K562 (cell line): Measurements from ENCODE around the gene SERF2. TPM values are rescaled to one million over a fixed set of nuclear protein-coding genes. Genes with fewer than 3 reads are reported as not detected.

Source experiments
- ATAC-seq: fragments of 200-7000 bp; cut with Tn5 transposase; 3 replicates; pipeline ENCODE4 v1.9.1; 2020; ENCODE audit warnings: moderate library complexity
- BruUV-seq: library from RNA; stranded (reverse); fragments of 400-500 nt; replicated peaks from 2 replicates; lab custom pipeline; 2021; lab: Mats Ljungman, UMichigan
- CTCF ChIA-PET: fragments of 300-600 bp; formaldehyde crosslinking; extraction: SDS; loops from one replicate; lab custom pipeline; 2021; ENCODE audit warnings: low intra/inter-chr PET ratio; lab: Yijun Ruan, JAX
- POLR2A ChIA-PET: fragments of 300-600, 350-650 bp; sonication (Branson Sonifier 250); formaldehyde crosslinking; extraction: SDS; loops from one replicate; lab custom pipeline; 2021; ENCODE audit warnings: antibody characterized with exemption, inconsistent platforms; lab: Yijun Ruan, JAX
- DNase-seq, 4 experiments: peaks; one replicate each; pipeline versions ENCODE4 v3.0.0 to v3.0.0-alpha.2; 2011 to 2018; ENCODE audit warnings: low spot score in 3 of 4, mixed read lengths in 3 of 4; ENCODE audit errors: extremely low read depth in 1 of 4
- FAIRE-seq: peaks from 2 replicates; lab custom pipeline; 2011; peaks lifted over from hg19 to GRCh38; lab: Jason Lieb, UNC
- H2AFZ ChIP-seq: 2 replicates; pipeline ENCODE4 v1.6.0; 2011; ENCODE audit warnings: low read depth, low read length, control low read depth, inconsistent platforms
- H3K27ac ChIP-seq: fragments of 200-600 bp; 3 replicates; pipeline ENCODE4 v1.8.0; 2011; ENCODE audit warnings: low read depth, mild to moderate bottlenecking, control low read depth, inconsistent platforms, low read length, moderate library complexity, mixed read lengths; ENCODE audit errors: extremely low read depth
- H3K27me3 ChIP-seq, 2 experiments: fragments of 300-600 bp in 1 of 2; 2 replicates in 1 of 2; 3 replicates in 1 of 2; pipeline versions ENCODE4 v1.6.0 to v1.8.0; 2011; ENCODE audit warnings: inconsistent platforms in 2 of 2, low read length in 2 of 2, mild to moderate bottlenecking in 1 of 2, mixed read lengths in 1 of 2, moderate library complexity in 1 of 2; ENCODE audit not compliant: control insufficient read depth in 2 of 2, insufficient read depth in 2 of 2
- H3K36me3 ChIP-seq: fragments of 300-600 bp; 3 replicates; pipeline ENCODE4 v1.8.0; 2011; ENCODE audit warnings: mild to moderate bottlenecking, low read length, inconsistent platforms; ENCODE audit not compliant: control insufficient read depth, insufficient read depth
- H3K4me1 ChIP-seq, 2 experiments: fragments of 200-600 bp in 1 of 2; replicated peaks in 1 of 2; 2 replicates in 1 of 2; 3 replicates in 1 of 2; pipeline versions ENCODE4 v1.5.1 to v1.8.0; 2011; ENCODE audit warnings: inconsistent platforms in 2 of 2, low read length in 2 of 2, mild to moderate bottlenecking in 1 of 2, mixed read lengths in 1 of 2, moderate library complexity in 1 of 2; ENCODE audit not compliant: control insufficient read depth in 2 of 2, insufficient read depth in 2 of 2
- H3K4me2 ChIP-seq: 2 replicates; pipeline ENCODE4 v1.6.1; 2011; ENCODE audit warnings: low read length, control low read depth, inconsistent platforms, mixed read lengths; ENCODE audit not compliant: insufficient read depth
- H3K4me3 ChIP-seq: fragments of 200-600 bp; sonication (generic), shearing (Covaris generic); 2 replicates; pipeline ENCODE4 v1.5.1; 2016; ENCODE audit warnings: control low read depth, inconsistent platforms
- H3K79me2 ChIP-seq: fragments of 200-600 bp; 3 replicates; pipeline ENCODE4 v1.8.0; 2011; ENCODE audit warnings: low read length, inconsistent platforms; ENCODE audit not compliant: control insufficient read depth, insufficient read depth
- H3K9ac ChIP-seq, 2 experiments: 2 replicates each; pipeline versions ENCODE4 v1.6.0 to v1.6.1; 2011; ENCODE audit warnings: low read depth in 2 of 2, low read length in 2 of 2, control low read depth in 1 of 2, inconsistent platforms in 1 of 2, mild to moderate bottlenecking in 1 of 2, mixed read lengths in 1 of 2; ENCODE audit not compliant: insufficient read depth in 1 of 2
- H3K9me1 ChIP-seq: one replicate; pipeline ENCODE4 v1.6.0; 2011; ENCODE audit warnings: inconsistent platforms, mild to moderate bottlenecking, low read length, moderate library complexity; ENCODE audit not compliant: control insufficient read depth, insufficient read depth
- H3K9me3 ChIP-seq: replicated peaks from 2 replicates; pipeline ENCODE4 v1.5.1; 2011; ENCODE audit warnings: low read depth, low read length, inconsistent platforms; ENCODE audit not compliant: control insufficient read depth, insufficient read depth
- H4K20me1 ChIP-seq: replicated peaks from 2 replicates; pipeline ENCODE4 v1.6.1; 2011; ENCODE audit warnings: low read length, inconsistent platforms, mixed read lengths; ENCODE audit not compliant: control insufficient read depth, insufficient read depth
- CBFA2T3 ChIP-seq: fragments of 450-650 bp; IDR thresholded peaks from 2 replicates; pipeline ENCODE4 v1.6.1; 2017
- CC2D1A ChIP-seq: fragments of 450-650 bp; IDR thresholded peaks from 2 replicates; pipeline ENCODE4 v1.6.1; 2017; ENCODE audit warnings: mild to moderate bottlenecking
- CEBPG ChIP-seq, 3 experiments: fragments of 200-800 bp in 1 of 3; sonication (Bioruptor generic) in 1 of 3; sonication (generic) in 1 of 3; formaldehyde crosslinking in 1 of 3; IDR thresholded peaks in 2 of 3; conservative IDR thresholded peaks in 1 of 3; 2 replicates each; pipeline versions ENCODE4 v1.6.1 to v1.8.0; 2016 to 2022; ENCODE audit warnings: missing compliant biosample characterization in 2 of 3, missing genetic modification characterization in 2 of 3, mild to moderate bottlenecking in 1 of 3, missing genetic modification reagents in 1 of 3
- ELF2 ChIP-seq: fragments of 250-450 bp; sonication (Bioruptor Pico); IDR thresholded peaks from 2 replicates; pipeline ENCODE4 v1.5.0; 2021; ENCODE audit warnings: mild to moderate bottlenecking
- HES1 ChIP-seq: fragments of 450-650 bp; IDR thresholded peaks from 2 replicates; pipeline ENCODE4 v1.6.1; 2016; ENCODE audit warnings: low read depth, mild to moderate bottlenecking, moderate library complexity
- HNRNPUL1 ChIP-seq: fragments of 200-400 bp; formaldehyde crosslinking; IDR thresholded peaks from 2 replicates; pipeline ENCODE4 v1.6.1; 2017; ENCODE audit warnings: low read length
- HOXB6 ChIP-seq: fragments of 250-450 bp; sonication (Bioruptor Pico); IDR thresholded peaks from 2 replicates; pipeline ENCODE4 v1.5.1; 2022; ENCODE audit warnings: mild to moderate bottlenecking, borderline replicate concordance
- KLF10 ChIP-seq: fragments of 250-450 bp; sonication (Bioruptor Pico); IDR thresholded peaks from 2 replicates; pipeline ENCODE4 v1.6.1; 2021; ENCODE audit warnings: matching md5 sums
- NR4A1 ChIP-seq, 2 experiments: fragments of 250-450 bp in 1 of 2; fragments of 450-650 bp in 1 of 2; sonication (Bioruptor Pico) in 1 of 2; IDR thresholded peaks; 2 replicates each; pipeline versions ENCODE4 v1.4.0 to v1.6.1; 2016 to 2020; ENCODE audit warnings: mild to moderate bottlenecking in 2 of 2, missing compliant biosample characterization in 1 of 2, missing genetic modification characterization in 1 of 2, moderate library complexity in 1 of 2
- POLR2AphosphoS5 ChIP-seq: IDR thresholded peaks from 2 replicates; pipeline ENCODE4 v1.6.1; 2011; ENCODE audit warnings: mild to moderate bottlenecking, low read depth, low read length, moderate library complexity; ENCODE audit not compliant: control insufficient read depth, insufficient read depth
- SUPT5H ChIP-seq: fragments of 450-650 bp; IDR thresholded peaks from 2 replicates; pipeline ENCODE4 v1.6.1; 2016
- TGIF2 ChIP-seq: sonication (generic); formaldehyde crosslinking; IDR thresholded peaks from 2 replicates; pipeline ENCODE4 v1.8.1; 2022; ENCODE audit warnings: mild to moderate bottlenecking, missing genetic modification reagents, moderate library complexity
- ZBTB7A ChIP-seq: IDR thresholded peaks from 2 replicates; pipeline ENCODE4 v1.6.1; 2011; ENCODE audit warnings: low read depth, mild to moderate bottlenecking, low read length, moderate library complexity, borderline replicate concordance; ENCODE audit not compliant: control insufficient read depth
- ZNF274 ChIP-seq: IDR thresholded peaks from 2 replicates; pipeline ENCODE4 v1.6.1; 2011; ENCODE audit warnings: low read depth, mild to moderate bottlenecking, low read length, moderate library complexity, borderline replicate concordance
- ZNF766 ChIP-seq: fragments of 200-800 bp; sonication (Bioruptor generic); conservative IDR thresholded peaks from 2 replicates; pipeline ENCODE4 v1.6.1; 2016; ENCODE audit warnings: missing genetic modification characterization, missing compliant biosample characterization
- WGBS: fragments of 100-300 bp; shearing (Covaris generic); methylation state at CpG from one replicate; pipeline ENCODE4 v1.1.6; 2016; ENCODE audit warnings: low coverage, mixed read lengths; ENCODE audit not compliant: insufficient coverage; ENCODE audit errors: missing lambda C conversion rate; 5-methylcytosine and 5-hydroxymethylcytosine counted together
- in situ Hi-C: fragments of 300-500 bp; cut with MboI; formaldehyde crosslinking; loops from 4 replicates; pipeline ENCODE4 v1.15.0; 2018; ENCODE audit warnings: inconsistent platforms, mixed read lengths
- intact Hi-C: fragments of 100-400 bp; cut with micrococcal nuclease; formaldehyde crosslinking; loops from 2 replicates; pipeline ENCODE4 v1.14.2; 2022
- polyA plus RNA-seq, 8 experiments: library from polyadenylated mRNA; depleted of rRNA in 4 of 8; stranded (reverse) in 5 of 8; unstranded in 3 of 8; fragments of >200 nt; fragmentation: Nextera tagmentation in 2 of 8; fragmentation: Illumina TruSeq in 1 of 8; extraction: Ambion mirVana in 2 of 8; extraction: Trizol in 1 of 8; gene quantifications; 2 replicates each; pipeline versions ENCODE4 v1.2.1 to v1.2.3, GENCODE V29; 2011 to 2014; ENCODE audit warnings: inconsistent platforms in 1 of 8, missing spikeins in 1 of 8
- total RNA-seq, 7 experiments: library from RNA; depleted of rRNA in 6 of 7; stranded (reverse); fragments of >200 nt in 6 of 7; fragmentation: Illumina TruSeq in 2 of 7; extraction: Trizol in 2 of 7; gene quantifications; 2 replicates each; pipeline versions ENCODE4 v1.2.1 to v1.2.3, GENCODE V29; 2011 to 2021; ENCODE audit warnings: low replicate concordance in 1 of 7
- TF ChIP-seq, protein P1 (sequence below): sonication (generic); formaldehyde crosslinking; IDR thresholded peaks from 2 replicates; pipeline ENCODE4 v1.9.0; 2022; ENCODE audit warnings: mild to moderate bottlenecking, missing genetic modification reagents
- TF ChIP-seq, protein P2 (sequence below): fragments of 450-650 bp; formaldehyde crosslinking; IDR thresholded peaks from 2 replicates; pipeline ENCODE4 v1.4.0; 2020; ENCODE audit warnings: mild to moderate bottlenecking, mixed read lengths

Gene SERF2
- total and polyA plus RNA-seq, 9 of the 15 experiments (the other 6 are each of a cell fraction or from before 2014, with no cell fraction given): 497 to 3,360 (median 867) TPM

DNA sequence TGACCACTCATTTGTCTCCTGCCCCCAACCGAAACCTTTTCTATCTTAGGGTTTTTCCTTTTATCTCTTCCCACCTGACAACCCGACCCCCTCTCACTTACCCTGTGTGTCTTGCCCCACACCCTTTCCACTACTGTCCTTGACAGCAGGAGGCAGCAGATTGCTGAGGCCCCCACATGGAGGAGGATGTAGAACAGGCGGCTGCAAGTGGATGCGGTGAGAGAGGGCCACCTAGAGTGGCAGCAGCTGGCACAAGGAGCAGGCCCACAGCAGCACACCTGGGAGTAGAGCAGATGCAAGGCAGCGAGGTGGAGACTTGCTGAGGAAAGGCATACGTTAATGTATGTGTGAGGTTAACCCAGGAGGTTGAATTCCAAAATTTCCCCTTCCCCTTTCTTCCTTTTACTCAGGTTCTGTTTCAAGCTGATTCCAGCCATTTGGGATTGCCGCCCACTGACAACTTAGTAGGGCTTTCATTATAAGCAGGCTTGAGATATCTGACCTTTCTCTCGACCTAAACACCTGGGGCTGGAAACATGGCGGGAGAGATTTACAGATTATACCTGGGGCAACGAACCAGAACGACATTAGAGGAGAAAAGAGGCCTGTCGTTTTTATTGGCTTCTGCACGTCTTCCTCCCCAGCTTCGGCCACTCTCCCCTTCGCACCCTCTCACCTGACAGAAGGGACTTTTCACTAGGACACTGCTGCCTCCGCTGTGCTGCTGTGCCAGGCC is 7.3 kb downstream of the SERF2 start:
- Histone ChIP-seq H3K27me3 (no peaks in the 10 kb centered on the region), H3K27ac (peak overlapping the region; percentile 81), H3K9me1 (peaks cover 11% of the 10 kb centered on the region), H3K4me1 (peaks cover 21 to 32% of the 10 kb centered on the region in 2 experiments), H2AFZ (no peak overlapping the region), H3K4me3 (no peak overlapping the region), H3K9ac (peak overlapping the region in 1 of 2 experiments; percentile 92; a peak in 1 of 4 replicates), H3K9me3 (no peaks in the 10 kb centered on the region), H3K36me3 (peaks cover 80% of the 10 kb centered on the region), H4K20me1 (0 out of 2 replicates have a peak, but pooled peaks cover 4% of the 10 kb centered on the region), H3K79me2 (peaks cover 32% of the 10 kb centered on the region), H3K4me2 (peak overlapping the region; percentile 100; the same call in 1 of the 2 replicates)
- ChIA-PET CTCF (no interaction called here), POLR2A (interaction anchor here (0.6 to 3.7 kb wide), 5 partner anchors 9 to 284 kb away, joined by 3 to 29 read pairs (median 4); partner anchors contain the start of gene SERF2)
- in situ Hi-C loops: no loop called here
- ATAC-seq (0 out of 3 replicates have a peak, but pooled peaks have one; percentile 3), DNase-seq (peak in 2 of 4 experiments; percentile 26 to 43), FAIRE-seq (no peak)
- no TSS peak for BruUV-seq
- whole genome bisulfite sequencing: 66% methylated on average over 16 of the region's 16 CpGs
- intact Hi-C loops: no loop called here
- TF ChIP-seq KLF10 (no peak), SUPT5H (0 out of 2 replicates have a peak, but pooled peaks have one; percentile 10), ZBTB7A (peak; percentile 44; the same call in 1 of the 2 replicates), TGIF2 (CRISPR knock-in tag) (no peak), POLR2AphosphoS5 (peak; percentile 39; the same call in 1 of the 2 replicates), NR4A1 (CRISPR knock-in tag; IDR thresholded peaks at IDR 0.05) (no peak), NR4A1 (tag; IDR thresholded peaks at IDR 0.05) (no peak), CC2D1A (no peak), CEBPG (CRISPR knock-in tag; IDR thresholded peaks at IDR 0.05) (0 out of 2 replicates have a peak, but pooled peaks have one; percentile 0), CEBPG (tag; conservative IDR thresholded peaks at IDR 0.05 in 1 of 2, IDR thresholded peaks at IDR 0.05 in 1 of 2) (no peak), ELF2 (no peak), CBFA2T3 (peak; percentile 31; the same call in 1 of the 2 replicates), HNRNPUL1 (no peak), HES1 (no peak), ZNF766 (CRISPR knock-in tag) (no peak), HOXB6 (CRISPR knock-in tag) (no peak), ZNF274 (no peak)
- TF ChIP-seq, protein P1, sequence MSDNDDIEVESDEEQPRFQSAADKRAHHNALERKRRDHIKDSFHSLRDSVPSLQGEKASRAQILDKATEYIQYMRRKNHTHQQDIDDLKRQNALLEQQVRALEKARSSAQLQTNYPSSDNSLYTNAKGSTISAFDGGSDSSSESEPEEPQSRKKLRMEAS: peak; percentile 54; the same call in 1 of the 2 replicates
- TF ChIP-seq, protein P2, sequence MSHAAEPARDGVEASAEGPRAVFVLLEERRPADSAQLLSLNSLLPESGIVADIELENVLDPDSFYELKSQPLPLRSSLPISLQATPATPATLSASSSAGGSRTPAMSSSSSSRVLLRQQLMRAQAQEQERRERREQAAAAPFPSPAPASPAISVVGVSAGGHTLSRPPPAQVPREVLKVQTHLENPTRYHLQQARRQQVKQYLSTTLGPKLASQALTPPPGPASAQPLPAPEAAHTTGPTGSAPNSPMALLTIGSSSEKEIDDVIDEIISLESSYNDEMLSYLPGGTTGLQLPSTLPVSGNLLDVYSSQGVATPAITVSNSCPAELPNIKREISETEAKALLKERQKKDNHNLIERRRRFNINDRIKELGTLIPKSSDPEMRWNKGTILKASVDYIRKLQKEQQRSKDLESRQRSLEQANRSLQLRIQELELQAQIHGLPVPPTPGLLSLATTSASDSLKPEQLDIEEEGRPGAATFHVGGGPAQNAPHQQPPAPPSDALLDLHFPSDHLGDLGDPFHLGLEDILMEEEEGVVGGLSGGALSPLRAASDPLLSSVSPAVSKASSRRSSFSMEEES (CRISPR knock-in tag): no peak
